CD14-positive monocyte (primary cell): ENCODE data around the gene WASHC4. TPM values are rescaled to one million over a fixed set of nuclear protein-coding genes. Genes with fewer than 3 reads are reported as not detected.
A peak's percentile ranks its signal among the peaks of the same experiment; 100 is the strongest.

Source experiments
- DNase-seq, 3 donors: peaks; one replicate each; pipeline ENCODE4 v3.0.0-alpha.2; 2011 to 2022
- H2AFZ ChIP-seq: 2 replicates; pipeline ENCODE4 v1.6.0; 2012; ENCODE audit warnings: mild to moderate bottlenecking, low read depth, low read length, inconsistent platforms; ENCODE audit not compliant: insufficient read depth, poor library complexity, severe bottlenecking
- H3K27ac ChIP-seq, 2 donors: 1 replicate in 1 of 2; 2 replicates in 1 of 2; pipeline ENCODE4 v1.5.1; 2012 to 2013; ENCODE audit warnings: low read length in 2 of 2, control low read depth in 1 of 2, inconsistent platforms in 1 of 2, low read depth in 1 of 2, mild to moderate bottlenecking in 1 of 2
- H3K27me3 ChIP-seq, 2 donors: one replicate each; pipeline versions ENCODE4 v1.6.0 to v1.6.1; 2011 to 2013; ENCODE audit warnings: low read length in 2 of 2; ENCODE audit not compliant: control insufficient read depth in 2 of 2, insufficient read depth in 2 of 2
- H3K36me3 ChIP-seq, 2 donors: replicated peaks in 1 of 2; 1 replicate in 1 of 2; 2 replicates in 1 of 2; pipeline versions ENCODE4 v1.5.1 to v1.6.1; 2012 to 2013; ENCODE audit warnings: low read length in 2 of 2, control low read depth in 1 of 2, inconsistent platforms in 1 of 2, mild to moderate bottlenecking in 1 of 2; ENCODE audit not compliant: insufficient read depth in 2 of 2, control insufficient read depth in 1 of 2
- H3K4me1 ChIP-seq, 2 donors: 1 replicate in 1 of 2; 2 replicates in 1 of 2; pipeline versions ENCODE4 v1.5.1 to v1.6.1; 2012 to 2013; ENCODE audit warnings: low read length in 2 of 2, control low read depth in 1 of 2, inconsistent platforms in 1 of 2, mild to moderate bottlenecking in 1 of 2, moderate library complexity in 1 of 2; ENCODE audit not compliant: insufficient read depth in 2 of 2, control insufficient read depth in 1 of 2
- H3K4me2 ChIP-seq: replicated peaks from 2 replicates; pipeline ENCODE3; 2012; ENCODE audit warnings: low read length, moderate library complexity, mild to moderate bottlenecking; ENCODE audit not compliant: poor library complexity, severe bottlenecking; ENCODE audit errors: extremely low read depth
- H3K4me3 ChIP-seq, 3 experiments: fragments of 200-600 bp in 1 of 3; sonication (generic) in 1 of 3; replicated peaks in 1 of 3; 1 replicate in 2 of 3; 2 replicates in 1 of 3; pipeline ENCODE4 v1.5.1; 2011 to 2013; ENCODE audit warnings: low read length in 3 of 3, mild to moderate bottlenecking in 3 of 3, control low read depth in 2 of 3, low read depth in 2 of 3, inconsistent platforms in 1 of 3, moderate library complexity in 1 of 3
- H3K79me2 ChIP-seq: 2 replicates; pipeline ENCODE4 v1.6.0; 2012; ENCODE audit warnings: mild to moderate bottlenecking, control low read depth, inconsistent platforms, low read length, moderate library complexity; ENCODE audit not compliant: insufficient read depth
- H3K9ac ChIP-seq: 2 replicates; pipeline ENCODE4 v1.6.0; 2017; ENCODE audit warnings: low read length, mild to moderate bottlenecking; ENCODE audit not compliant: insufficient read depth, poor library complexity, severe bottlenecking
- H3K9me3 ChIP-seq, 2 donors: replicated peaks in 1 of 2; 1 replicate in 1 of 2; 2 replicates in 1 of 2; pipeline versions ENCODE4 v1.5.1 to v1.6.1; 2012 to 2013; ENCODE audit warnings: low read length in 2 of 2, control low read depth in 1 of 2; ENCODE audit not compliant: control insufficient read depth in 1 of 2, insufficient read depth in 1 of 2
- H4K20me1 ChIP-seq: 2 replicates; pipeline ENCODE4 v1.6.0; 2012; ENCODE audit warnings: mild to moderate bottlenecking, low read length, control low read depth, moderate library complexity; ENCODE audit not compliant: insufficient read depth
- H3K27ac Mint-ChIP-seq, 7 donors: one replicate each; pipeline ENCODE4 v1.8.0; 2020; ENCODE audit warnings: mild to moderate bottlenecking in 7 of 7, mixed read lengths in 7 of 7, moderate library complexity in 6 of 7, inconsistent platforms in 2 of 7
- H3K27me3 Mint-ChIP-seq, 3 donors: one replicate each; pipeline ENCODE4 v1.8.0; 2021 to 2022; ENCODE audit warnings: low read depth in 3 of 3, mild to moderate bottlenecking in 3 of 3, mixed read lengths in 3 of 3, moderate library complexity in 3 of 3, inconsistent platforms in 1 of 3
- H3K36me3 Mint-ChIP-seq, 2 donors: one replicate each; pipeline ENCODE4 v1.8.0; 2020; ENCODE audit warnings: mixed read lengths in 2 of 2, inconsistent platforms in 1 of 2, mild to moderate bottlenecking in 1 of 2
- H3K4me1 Mint-ChIP-seq: one replicate; pipeline ENCODE4 v1.8.0; 2020; ENCODE audit warnings: mild to moderate bottlenecking, mixed read lengths
- H3K4me3 Mint-ChIP-seq, 2 donors: one replicate each; pipeline ENCODE4 v1.8.0; 2020; ENCODE audit warnings: mild to moderate bottlenecking in 2 of 2, mixed read lengths in 2 of 2, moderate library complexity in 1 of 2
- H3K9me3 Mint-ChIP-seq, 7 donors: one replicate each; pipeline ENCODE4 v1.8.0; 2020 to 2022; ENCODE audit warnings: mixed read lengths in 7 of 7, mild to moderate bottlenecking in 6 of 7, moderate library complexity in 6 of 7, inconsistent platforms in 2 of 7
- CTCF ChIP-seq: fragments of 200-600 bp; IDR thresholded peaks from one replicate; pipeline ENCODE4 v1.8.0; 2022; ENCODE audit warnings: antibody characterized with exemption, mild to moderate bottlenecking
- WGBS: methylation state at CpG from one replicate; pipeline ENCODE4 v1.1.5; 2013; ENCODE audit warnings: missing lambda C conversion rate; ENCODE audit not compliant: insufficient coverage; 5-methylcytosine and 5-hydroxymethylcytosine counted together
- intact Hi-C, 2 donors: fragments of 100-400 bp; cut with micrococcal nuclease; formaldehyde crosslinking; loops; one replicate each; pipeline versions ENCODE4 v1.15.0 to v1.15.1; 2023
- polyA plus RNA-seq, 3 donors: library from polyadenylated mRNA; depleted of rRNA in 1 of 3; unstranded in 2 of 3; stranded (reverse) in 1 of 3; fragments of 300-500 nt in 2 of 3; fragments of >200 nt in 1 of 3; fragmentation: Illumina TruSeq in 2 of 3; gene quantifications; 1 replicate in 2 of 3; 2 replicates in 1 of 3; pipeline ENCODE4 v1.2.3, GENCODE V29; 2012 to 2021

The WASHC4 gene
- polyA plus RNA-seq, 3 donors = 62.6 to 95.3 (median 69.0) TPM

DNA sequence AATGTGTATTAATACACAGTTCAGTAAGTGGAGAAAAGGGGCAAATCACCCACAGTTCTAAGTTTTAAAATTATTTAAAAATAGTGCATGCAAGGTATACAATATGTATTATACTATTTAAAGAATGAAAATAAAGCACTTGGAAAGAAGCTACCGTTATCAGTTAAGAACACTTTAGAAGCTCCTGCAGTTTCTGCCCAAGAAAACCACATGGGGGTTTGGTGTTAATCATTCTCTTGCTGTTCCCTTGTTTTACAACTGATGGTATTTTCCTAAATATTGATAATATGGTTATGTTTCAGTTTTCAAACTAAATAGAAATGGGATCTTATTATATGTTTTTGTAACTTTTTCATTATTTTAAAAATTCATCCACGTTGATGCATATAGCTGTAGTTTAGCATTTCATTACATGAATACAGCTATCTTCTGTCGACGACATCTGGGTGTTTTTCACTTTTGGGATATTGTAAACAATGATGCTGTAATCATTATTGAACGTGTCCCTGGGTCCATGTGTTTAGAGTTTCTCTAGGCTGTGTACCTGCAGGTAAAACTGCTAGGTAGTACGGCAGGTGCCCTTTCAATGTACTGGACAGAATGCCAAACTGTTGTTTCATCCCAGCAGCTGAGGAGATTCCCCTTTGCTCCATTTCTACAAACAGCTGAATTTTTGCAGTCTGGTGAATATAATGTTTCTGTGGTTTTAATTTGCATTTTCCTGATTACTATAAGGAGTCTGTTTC lies 64.3 kb downstream of the WASHC4 start:
- Histone ChIP-seq H3K27ac (no peak overlapping the region), H3K4me1 (no peaks in the 10 kb centered on the region), H3K9me3 (no peaks in the 10 kb centered on the region), H3K36me3 (peaks cover 74 to 100% of the 10 kb centered on the region in 2 donors), H4K20me1 (peaks cover 98% of the 10 kb centered on the region), H3K4me3 (no peak overlapping the region), H3K9ac (no peak overlapping the region), H3K79me2 (no peaks in the 10 kb centered on the region), H3K27me3 (no peaks in the 10 kb centered on the region), H2AFZ (no peak overlapping the region), H3K4me2 (no peak overlapping the region)
- Mint-ChIP-seq H3K4me1 (no peaks in the 10 kb centered on the region), H3K4me3 (no peak overlapping the region), H3K36me3 (peaks cover 62 to 78% of the 10 kb centered on the region in 2 donors), H3K27ac (peak overlapping the region in 2 of 7 donors; percentile 57 to 67), H3K27me3 (no peaks in the 10 kb centered on the region), H3K9me3 (no peaks in the 10 kb centered on the region)
- intact Hi-C loops = no loop called here
- no peak for TF ChIP-seq CTCF
- DNase-seq = no peak
- 67% methylated on average over 1 of the region's 6 CpGs for WGBS

GRCh38 chr12:105175397-105175990 lies 68.0 kb downstream of the WASHC4 start:
- Mint-ChIP-seq H3K4me1 (no peaks in the 10 kb centered on the region), H3K36me3 (peaks cover 62 to 79% of the 10 kb centered on the region in 2 donors), H3K27ac (peak overlapping the region in 1 of 7 donors; percentile 54), H3K9me3 (peaks cover 0 to 2% (median 2%) of the 10 kb centered on the region in 7 donors), H3K27me3 (no peaks in the 10 kb centered on the region), H3K4me3 (no peak overlapping the region)
- H3K27me3 ChIP-seq = no peaks in the 10 kb centered on the region
- H3K9me3 ChIP-seq = no peaks in the 10 kb centered on the region
- no peak overlapping the region for H3K9ac ChIP-seq
- peaks cover 97% of the 10 kb centered on the region for H4K20me1 ChIP-seq
- intact Hi-C loops = no loop called here
- no CpG with 5 or more reads among the region's 2 CpGs for WGBS
- no peak overlapping the region for H3K4me2 ChIP-seq
- H2AFZ ChIP-seq = no peak overlapping the region
- no peak for DNase-seq
- no peak for TF ChIP-seq CTCF
- no peaks in the 10 kb centered on the region for H3K79me2 ChIP-seq
- H3K4me3 ChIP-seq = no peak overlapping the region
- no peaks in the 10 kb centered on the region for H3K4me1 ChIP-seq
- H3K27ac ChIP-seq = no peak overlapping the region
- H3K36me3 ChIP-seq = peaks cover 40 to 88% of the 10 kb centered on the region in 2 donors
